ENCODE data around the gene LRRC14B. TPM values are rescaled to one million over a fixed set of nuclear protein-coding genes. Genes with fewer than 3 reads are reported as not detected.
"Not testable (repeated sequence)": the region's sequence is repeated elsewhere in the genome, so short reads cannot be mapped to it uniquely, and the experiment has no call there.

The LRRC14B gene
- total RNA-seq, 1 experiment from 2014 or later = 0.82 TPM

DNA sequence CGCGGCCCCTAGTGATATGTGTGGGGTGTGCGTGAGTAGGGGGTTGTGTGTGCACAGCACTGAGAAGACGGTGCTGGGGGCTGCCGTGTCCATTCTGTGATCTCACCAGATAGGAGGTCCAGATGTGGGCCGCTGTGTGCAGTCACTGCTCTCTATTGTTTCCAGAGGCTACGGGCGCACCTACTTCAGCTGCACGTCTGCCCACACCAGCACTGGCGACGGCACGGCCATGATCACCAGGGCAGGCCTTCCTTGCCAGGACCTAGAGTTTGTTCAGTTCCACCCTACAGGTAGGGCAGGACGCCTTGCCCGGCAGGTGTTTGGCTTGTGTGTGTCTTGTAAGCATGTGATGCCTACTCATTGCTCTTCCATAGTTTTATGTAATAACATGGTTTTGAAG, 39.4 kb downstream of the LRRC14B start:
- ChIA-PET CTCF (no interaction called here), POLR2A (no interaction called here)
- H3K4me1 ChIP-seq (ENCODE audit: control insufficient read depth, insufficient read depth, low read length) = no peaks in the 10 kb centered on the region
- H3K4me3 ChIP-seq (ENCODE audit: low read depth in 2 of 2, low read length in 2 of 2) = no peak overlapping the region
- no peak overlapping the region for H3K27ac ChIP-seq (ENCODE audit: low read length)
- ATAC-seq (no peak), DNase-seq (ENCODE audit: low read depth, low spot score) (no peak)
- H3K9me3 ChIP-seq (ENCODE audit: control insufficient read depth, insufficient read depth, low read depth, low read length) = no peaks in the 10 kb centered on the region
- in situ Hi-C loops (cut with HindIII; ENCODE audit: low pct_unique_long_range_greater_than_20kb, low sequenced_read_pairs) = no loop called here
- no peaks in the 10 kb centered on the region for H3K27me3 ChIP-seq (ENCODE audit: control insufficient read depth, insufficient read depth, low read length)
- intact Hi-C loops (cut with micrococcal nuclease; ENCODE audit: unreplicated experiment) = no loop called here
- no TSS peak for BruUV-seq (replicated peaks)
- H3K36me3 ChIP-seq (ENCODE audit: control insufficient read depth, insufficient read depth, low read length) = peaks cover 14% of the 10 kb centered on the region
- TF ChIP-seq, protein P1, sequence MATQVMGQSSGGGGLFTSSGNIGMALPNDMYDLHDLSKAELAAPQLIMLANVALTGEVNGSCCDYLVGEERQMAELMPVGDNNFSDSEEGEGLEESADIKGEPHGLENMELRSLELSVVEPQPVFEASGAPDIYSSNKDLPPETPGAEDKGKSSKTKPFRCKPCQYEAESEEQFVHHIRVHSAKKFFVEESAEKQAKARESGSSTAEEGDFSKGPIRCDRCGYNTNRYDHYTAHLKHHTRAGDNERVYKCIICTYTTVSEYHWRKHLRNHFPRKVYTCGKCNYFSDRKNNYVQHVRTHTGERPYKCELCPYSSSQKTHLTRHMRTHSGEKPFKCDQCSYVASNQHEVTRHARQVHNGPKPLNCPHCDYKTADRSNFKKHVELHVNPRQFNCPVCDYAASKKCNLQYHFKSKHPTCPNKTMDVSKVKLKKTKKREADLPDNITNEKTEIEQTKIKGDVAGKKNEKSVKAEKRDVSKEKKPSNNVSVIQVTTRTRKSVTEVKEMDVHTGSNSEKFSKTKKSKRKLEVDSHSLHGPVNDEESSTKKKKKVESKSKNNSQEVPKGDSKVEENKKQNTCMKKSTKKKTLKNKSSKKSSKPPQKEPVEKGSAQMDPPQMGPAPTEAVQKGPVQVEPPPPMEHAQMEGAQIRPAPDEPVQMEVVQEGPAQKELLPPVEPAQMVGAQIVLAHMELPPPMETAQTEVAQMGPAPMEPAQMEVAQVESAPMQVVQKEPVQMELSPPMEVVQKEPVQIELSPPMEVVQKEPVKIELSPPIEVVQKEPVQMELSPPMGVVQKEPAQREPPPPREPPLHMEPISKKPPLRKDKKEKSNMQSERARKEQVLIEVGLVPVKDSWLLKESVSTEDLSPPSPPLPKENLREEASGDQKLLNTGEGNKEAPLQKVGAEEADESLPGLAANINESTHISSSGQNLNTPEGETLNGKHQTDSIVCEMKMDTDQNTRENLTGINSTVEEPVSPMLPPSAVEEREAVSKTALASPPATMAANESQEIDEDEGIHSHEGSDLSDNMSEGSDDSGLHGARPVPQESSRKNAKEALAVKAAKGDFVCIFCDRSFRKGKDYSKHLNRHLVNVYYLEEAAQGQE (IDR thresholded peaks at IDR 0.05; ENCODE audit: insufficient read depth in 1 of 2, low read depth in 2 of 2, low read length in 1 of 2) = no peak

DNA sequence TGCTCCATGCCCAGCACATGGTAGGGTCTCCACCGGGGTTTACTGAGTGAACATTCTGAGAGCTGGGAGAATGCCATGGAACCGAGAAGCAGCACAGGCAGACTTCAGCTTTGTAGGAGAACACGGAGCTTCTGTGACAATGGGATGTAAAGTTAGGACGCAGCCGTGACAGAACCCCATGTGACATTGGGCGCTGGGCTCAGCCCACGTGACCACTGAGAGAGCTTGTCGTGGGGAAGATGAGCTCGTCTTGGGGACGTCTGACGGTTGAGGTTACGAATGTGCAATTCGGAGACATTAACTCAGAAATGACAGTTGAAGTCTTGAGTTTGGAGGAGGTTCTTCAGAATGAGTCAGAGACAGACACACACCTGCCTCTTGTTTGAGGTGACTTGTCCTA, 40.4 kb downstream of the LRRC14B start:
- H3K27me3 ChIP-seq (ENCODE audit: control insufficient read depth, insufficient read depth, low read length) = no peaks in the 10 kb centered on the region
- in situ Hi-C loops (cut with HindIII; ENCODE audit: low pct_unique_long_range_greater_than_20kb, low sequenced_read_pairs) (no loop called here), intact Hi-C loops (cut with micrococcal nuclease; ENCODE audit: unreplicated experiment) (no loop called here)
- no TSS peak for BruUV-seq (replicated peaks)
- H3K4me3 ChIP-seq (ENCODE audit: low read depth in 2 of 2, low read length in 2 of 2) = no peak overlapping the region
- TF ChIP-seq, protein P1 (IDR thresholded peaks at IDR 0.05; ENCODE audit: insufficient read depth in 1 of 2, low read depth in 2 of 2, low read length in 1 of 2) = no peak
- TF ChIP-seq POLR2AphosphoS5 (IDR thresholded peaks at IDR 0.05; ENCODE audit: low read depth, low read length) (no peak), SIN3A (IDR thresholded peaks at IDR 0.05; ENCODE audit: borderline replicate concordance, insufficient read depth, low read depth, low read length) (no peak), TCF7L2 (IDR thresholded peaks at IDR 0.05; ENCODE audit: low read depth, low read length) (no peak)
- TF ChIP-seq, protein P2, sequence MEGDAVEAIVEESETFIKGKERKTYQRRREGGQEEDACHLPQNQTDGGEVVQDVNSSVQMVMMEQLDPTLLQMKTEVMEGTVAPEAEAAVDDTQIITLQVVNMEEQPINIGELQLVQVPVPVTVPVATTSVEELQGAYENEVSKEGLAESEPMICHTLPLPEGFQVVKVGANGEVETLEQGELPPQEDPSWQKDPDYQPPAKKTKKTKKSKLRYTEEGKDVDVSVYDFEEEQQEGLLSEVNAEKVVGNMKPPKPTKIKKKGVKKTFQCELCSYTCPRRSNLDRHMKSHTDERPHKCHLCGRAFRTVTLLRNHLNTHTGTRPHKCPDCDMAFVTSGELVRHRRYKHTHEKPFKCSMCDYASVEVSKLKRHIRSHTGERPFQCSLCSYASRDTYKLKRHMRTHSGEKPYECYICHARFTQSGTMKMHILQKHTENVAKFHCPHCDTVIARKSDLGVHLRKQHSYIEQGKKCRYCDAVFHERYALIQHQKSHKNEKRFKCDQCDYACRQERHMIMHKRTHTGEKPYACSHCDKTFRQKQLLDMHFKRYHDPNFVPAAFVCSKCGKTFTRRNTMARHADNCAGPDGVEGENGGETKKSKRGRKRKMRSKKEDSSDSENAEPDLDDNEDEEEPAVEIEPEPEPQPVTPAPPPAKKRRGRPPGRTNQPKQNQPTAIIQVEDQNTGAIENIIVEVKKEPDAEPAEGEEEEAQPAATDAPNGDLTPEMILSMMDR (IDR thresholded peaks at IDR 0.05) = no peak
- no peak overlapping the region for H3K27ac ChIP-seq (ENCODE audit: low read length)
- H3K9me3 ChIP-seq (ENCODE audit: control insufficient read depth, insufficient read depth, low read depth, low read length) = no peaks in the 10 kb centered on the region
- POLR2A ChIA-PET = interaction anchor here (0.6 kb wide), 1 partner anchor 186 kb away, joined by 3 read pairs; no protein-coding TSS in a partner anchor
- CTCF ChIA-PET = no interaction called here
- DNase-seq (ENCODE audit: low read depth, low spot score) (no peak), ATAC-seq (no peak)
- H3K4me1 ChIP-seq (ENCODE audit: control insufficient read depth, insufficient read depth, low read length) = no peaks in the 10 kb centered on the region
- peaks cover 12% of the 10 kb centered on the region for H3K36me3 ChIP-seq (ENCODE audit: control insufficient read depth, insufficient read depth, low read length)

DNA sequence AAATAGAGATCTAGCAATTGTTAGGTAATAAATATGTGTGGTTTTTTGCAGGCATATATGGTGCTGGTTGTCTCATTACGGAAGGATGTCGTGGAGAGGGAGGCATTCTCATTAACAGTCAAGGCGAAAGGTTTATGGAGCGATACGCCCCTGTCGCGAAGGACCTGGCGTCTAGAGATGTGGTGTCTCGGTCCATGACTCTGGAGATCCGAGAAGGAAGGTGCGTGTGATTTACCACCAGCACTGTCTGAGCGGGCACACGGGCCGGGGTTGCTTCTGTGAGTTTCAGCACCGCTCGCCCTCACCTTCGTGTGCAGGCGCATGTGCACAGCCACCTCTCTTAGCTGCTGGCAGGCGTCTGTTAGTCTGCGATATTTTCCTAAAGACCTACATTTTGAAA, 42.1 kb downstream of the LRRC14B start:
- BruUV-seq (replicated peaks); POLR2A ChIA-PET; H3K27me3 ChIP-seq (ENCODE audit: control insufficient read depth, insufficient read depth, low read length); in situ Hi-C loops (cut with HindIII; ENCODE audit: low pct_unique_long_range_greater_than_20kb, low sequenced_read_pairs); ATAC-seq; H3K4me3 ChIP-seq (ENCODE audit: low read depth in 2 of 2, low read length in 2 of 2); H3K4me1 ChIP-seq (ENCODE audit: control insufficient read depth, insufficient read depth, low read length); H3K36me3 ChIP-seq (ENCODE audit: control insufficient read depth, insufficient read depth, low read length); H3K27ac ChIP-seq (ENCODE audit: low read length); H3K9me3 ChIP-seq (ENCODE audit: control insufficient read depth, insufficient read depth, low read depth, low read length); CTCF ChIA-PET; DNase-seq (ENCODE audit: low read depth, low spot score); intact Hi-C loops (cut with micrococcal nuclease; ENCODE audit: unreplicated experiment): not testable (repeated sequence)
